Activated CD4-positive, alpha-beta T cell treated with anti-CD3 and anti-CD28 coated beads for 4 hours (primary cell): ENCODE measurements around the gene PCLAF.

Experiments
- DNase-seq, 2 donors: peaks; one replicate each; pipeline ENCODE4 v3.0.0-alpha.2; 2020

Gene PCLAF

DNA sequence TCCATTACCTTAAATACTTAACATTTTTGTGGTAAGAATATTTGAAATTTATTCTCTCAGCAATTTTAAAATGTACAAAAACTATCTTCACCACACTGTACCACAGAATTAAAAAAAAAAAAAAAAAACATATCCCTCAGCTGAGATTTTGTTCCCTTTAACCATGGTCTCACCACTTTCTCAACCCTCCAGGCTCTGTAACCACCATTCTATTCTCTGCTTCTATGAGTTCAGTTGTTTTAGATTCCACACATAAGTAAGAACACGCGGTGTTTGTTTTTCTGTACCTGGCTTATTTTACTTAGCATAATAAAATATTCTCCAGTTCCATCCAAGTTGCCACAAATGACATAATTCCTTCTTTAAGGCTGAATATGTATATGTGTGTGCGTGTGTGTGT lies 66.8 kb downstream of the PCLAF start:
- no peak for DNase-seq
